Skeletal muscle tissue (tissue), 4 donors: ENCODE results near the gene DENND10. TPM values are rescaled to one million over a fixed set of nuclear protein-coding genes. Genes with fewer than 3 reads are reported as not detected.
"Not testable (repeated sequence)": the region's sequence is repeated elsewhere in the genome, so short reads cannot be mapped to it uniquely, and the experiment has no call there.

Source experiments
- H3K27ac ChIP-seq: one replicate; pipeline ENCODE4 v1.7.0; 2013; ENCODE audit warnings: mild to moderate bottlenecking, low read depth, low read length, inconsistent platforms
- H3K27me3 ChIP-seq, 3 donors: one replicate each; pipeline ENCODE4 v1.7.0; 2013; ENCODE audit warnings: low read length in 3 of 3; ENCODE audit not compliant: control insufficient read depth in 3 of 3, insufficient read depth in 3 of 3
- H3K36me3 ChIP-seq, 3 donors: one replicate each; pipeline ENCODE4 v1.7.0; 2013; ENCODE audit warnings: low read length in 3 of 3; ENCODE audit not compliant: control insufficient read depth in 3 of 3, insufficient read depth in 3 of 3
- H3K4me1 ChIP-seq, 3 donors: one replicate each; pipeline ENCODE4 v1.7.0; 2013; ENCODE audit warnings: low read length in 3 of 3, mild to moderate bottlenecking in 3 of 3; ENCODE audit not compliant: control insufficient read depth in 3 of 3, insufficient read depth in 3 of 3
- H3K4me3 ChIP-seq, 3 donors: one replicate each; pipeline ENCODE4 v1.7.0; 2013; ENCODE audit warnings: low read length in 3 of 3
- H3K9ac ChIP-seq, 3 donors: one replicate each; pipeline ENCODE4 v1.7.0; 2013; ENCODE audit warnings: low read length in 3 of 3, mild to moderate bottlenecking in 3 of 3, moderate library complexity in 2 of 3, low read depth in 1 of 3
- H3K9me3 ChIP-seq, 3 donors: one replicate each; pipeline ENCODE4 v1.7.0; 2013; ENCODE audit warnings: low read length in 3 of 3; ENCODE audit not compliant: control insufficient read depth in 3 of 3
- total RNA-seq: library from RNA; depleted of rRNA; stranded (reverse); fragments of >200 nt; gene quantifications from one replicate; pipeline ENCODE4 v1.2.3, GENCODE V29; 2014
- donor health status: Osteomylitis.

The DENND10 gene
- total RNA-seq, 1 donor from 2014 or later: 14.6 TPM

- H3K27ac ChIP-seq, H3K27me3 ChIP-seq, H3K36me3 ChIP-seq, H3K4me1 ChIP-seq, H3K9ac ChIP-seq, H3K9me3 ChIP-seq, H3K4me3 ChIP-seq: not testable (repeated sequence)
Observed at GRCh38 chr10:119096641-119097415, 7.1 kb upstream of the DENND10 start.

- H3K4me1 ChIP-seq: peaks cover 0 to 3% (median 3%) of the 10 kb centered on the region in 3 donors
- no peaks in the 10 kb centered on the region for H3K27me3 ChIP-seq
- H3K27ac ChIP-seq: no peak overlapping the region
- H3K36me3 ChIP-seq: no peaks in the 10 kb centered on the region
- no peak overlapping the region for H3K9ac ChIP-seq
- H3K9me3 ChIP-seq: no peaks in the 10 kb centered on the region
- H3K4me3 ChIP-seq: no peak overlapping the region
Observed at GRCh38 chr10:119098576-119098975, 5.3 kb upstream of the DENND10 start.

DNA sequence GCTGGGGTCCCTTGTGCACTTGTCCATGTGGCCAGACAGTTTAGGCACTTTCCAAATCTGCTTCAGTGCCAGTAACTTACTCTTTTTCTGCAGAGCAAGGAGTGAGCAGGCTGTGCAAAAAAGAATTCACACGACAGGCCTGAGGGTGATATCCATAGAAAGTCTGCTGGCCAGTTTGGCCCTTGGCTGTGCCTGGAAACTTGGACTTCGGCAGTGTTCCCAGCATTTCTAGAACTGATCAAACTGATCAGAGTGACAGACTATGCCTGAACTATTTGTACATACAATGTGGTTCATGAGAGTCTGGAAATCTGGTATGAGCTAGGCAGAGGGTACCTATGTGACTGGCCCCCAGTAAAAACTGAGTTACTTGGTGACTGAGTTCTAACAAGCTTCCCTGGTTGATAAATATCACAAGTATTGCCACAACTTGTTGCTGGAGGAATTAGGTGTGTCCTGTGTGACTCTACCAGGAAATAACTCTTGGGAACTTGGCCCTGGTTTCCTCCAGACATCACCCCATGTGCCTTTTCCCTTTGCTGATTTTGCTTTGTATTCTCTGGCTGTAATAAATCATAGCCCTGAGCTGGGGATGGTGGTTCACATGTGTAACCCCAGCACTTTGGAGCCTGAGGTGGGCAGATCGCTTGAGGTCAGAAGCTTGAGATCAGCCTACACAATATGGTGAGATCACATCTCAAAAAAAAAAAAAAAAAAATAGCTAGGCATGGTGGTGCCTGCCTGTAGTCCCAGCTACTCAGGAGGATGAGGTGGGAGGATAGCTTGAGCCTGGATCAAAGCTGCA, 3.3 kb upstream of the DENND10 start:
- H3K36me3 ChIP-seq: no peaks in the 10 kb centered on the region
- peaks cover 8 to 10% (median 9%) of the 10 kb centered on the region in 3 donors for H3K4me1 ChIP-seq
- no peak overlapping the region for H3K4me3 ChIP-seq
- H3K27me3 ChIP-seq: no peaks in the 10 kb centered on the region
- H3K9ac ChIP-seq: no peak overlapping the region
- no peaks in the 10 kb centered on the region for H3K9me3 ChIP-seq
- H3K27ac ChIP-seq: no peak overlapping the region

DNA sequence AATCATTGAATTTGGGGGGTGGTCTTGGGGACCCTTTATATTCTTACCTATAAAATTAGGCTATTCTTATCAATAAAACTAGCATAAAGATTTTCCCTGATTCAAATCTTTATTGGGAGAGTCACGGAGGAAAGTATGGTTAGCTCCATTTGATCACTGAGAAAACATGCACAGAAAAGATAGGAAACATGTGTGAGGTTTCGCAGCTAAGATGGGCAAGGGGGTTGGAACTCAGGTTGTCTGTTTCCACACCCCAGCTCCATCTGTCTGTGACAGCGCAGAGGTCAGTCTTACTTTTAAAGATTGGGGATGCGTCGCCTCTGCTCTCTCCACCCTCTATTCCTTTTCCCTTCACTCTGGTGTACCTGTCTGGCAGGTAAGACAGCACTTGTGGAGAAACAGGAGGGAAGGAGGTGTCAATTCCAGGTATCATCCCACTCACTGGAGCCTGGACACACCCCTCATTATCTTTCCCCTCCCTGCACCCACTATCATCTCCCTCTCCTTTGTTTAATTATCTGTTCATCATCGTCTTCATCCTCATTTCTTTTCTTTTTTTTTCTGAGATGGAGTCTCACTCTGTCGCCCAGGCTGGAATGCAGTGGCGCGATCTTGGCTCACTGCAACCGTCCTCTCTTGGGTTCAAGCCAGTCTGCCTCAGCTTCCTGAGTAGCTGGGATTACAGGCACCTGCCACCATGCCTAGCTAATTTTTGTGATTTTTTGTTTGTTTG, 2.4 kb upstream of the DENND10 start:
- no peaks in the 10 kb centered on the region for H3K27me3 ChIP-seq
- no peaks in the 10 kb centered on the region for H3K9me3 ChIP-seq
- H3K27ac ChIP-seq: no peak overlapping the region
- no peak overlapping the region for H3K9ac ChIP-seq
- no peaks in the 10 kb centered on the region for H3K36me3 ChIP-seq
- no peak overlapping the region for H3K4me3 ChIP-seq
- H3K4me1 ChIP-seq: peaks cover 8 to 10% (median 9%) of the 10 kb centered on the region in 3 donors

GRCh38 chr10:119103241-119103902, 541 bp upstream of the DENND10 start:
- Histone ChIP-seq H3K27ac (no peak overlapping the region), H3K9ac (no peak overlapping the region), H3K4me3 (peak overlapping the region in 1 of 3 donors; percentile 43), H3K9me3 (no peaks in the 10 kb centered on the region), H3K36me3 (peaks cover 0 to under 1% (median 0%) of the 10 kb centered on the region in 3 donors), H3K27me3 (no peaks in the 10 kb centered on the region), H3K4me1 (peaks cover 8 to 10% (median 9%) of the 10 kb centered on the region in 3 donors)

DNA sequence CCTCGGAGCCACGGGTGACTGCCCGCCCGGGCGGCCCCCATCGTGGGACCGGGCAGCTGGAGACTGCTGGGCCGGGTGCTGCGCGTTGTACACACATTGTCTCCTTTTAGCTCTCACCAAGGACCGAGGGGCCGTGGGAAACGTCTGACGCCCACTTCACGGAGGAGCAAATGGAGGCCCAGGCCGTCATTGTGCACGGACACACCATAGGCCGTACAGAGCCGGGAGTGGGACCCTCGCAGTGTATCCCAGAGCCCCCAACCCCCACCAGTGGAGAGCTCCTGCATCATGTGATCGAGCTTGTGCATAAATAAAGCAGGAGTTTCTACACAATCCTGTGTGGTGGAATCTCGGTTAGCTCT, 722 bp downstream of the DENND10 start:
- H3K9me3 ChIP-seq: no peaks in the 10 kb centered on the region
- H3K27me3 ChIP-seq: no peaks in the 10 kb centered on the region
- peaks cover 0 to 8% (median 0%) of the 10 kb centered on the region in 3 donors for H3K36me3 ChIP-seq
- no peak overlapping the region for H3K27ac ChIP-seq
- H3K4me1 ChIP-seq: peaks cover 8 to 10% (median 9%) of the 10 kb centered on the region in 3 donors
- peak overlapping the region; percentile 65 to 85 (median 74) for H3K9ac ChIP-seq
- H3K4me3 ChIP-seq: peak overlapping the region; percentile 78 to 81 (median 81)

- peak overlapping the region in 2 of 3 donors; percentile 78 to 81 for H3K4me3 ChIP-seq
- H3K4me1 ChIP-seq: peaks cover 8 to 10% (median 9%) of the 10 kb centered on the region in 3 donors
- no peaks in the 10 kb centered on the region for H3K27me3 ChIP-seq
- H3K9me3 ChIP-seq: no peaks in the 10 kb centered on the region
- no peak overlapping the region for H3K27ac ChIP-seq
- peaks cover 0 to 8% (median 0%) of the 10 kb centered on the region in 3 donors for H3K36me3 ChIP-seq
- H3K9ac ChIP-seq: peak overlapping the region in 1 of 3 donors; percentile 65
Observed at GRCh38 chr10:119105155-119105554, 1.2 kb downstream of the DENND10 start.

GRCh38 chr10:119105899-119106298, 2.0 kb downstream of the DENND10 start:
- not testable (repeated sequence) for H3K4me1 ChIP-seq, H3K27me3 ChIP-seq, H3K27ac ChIP-seq, H3K4me3 ChIP-seq, H3K9ac ChIP-seq, H3K9me3 ChIP-seq
- peaks cover 2 to 10% (median 2%) of the 10 kb centered on the region in 3 donors for H3K36me3 ChIP-seq

DNA sequence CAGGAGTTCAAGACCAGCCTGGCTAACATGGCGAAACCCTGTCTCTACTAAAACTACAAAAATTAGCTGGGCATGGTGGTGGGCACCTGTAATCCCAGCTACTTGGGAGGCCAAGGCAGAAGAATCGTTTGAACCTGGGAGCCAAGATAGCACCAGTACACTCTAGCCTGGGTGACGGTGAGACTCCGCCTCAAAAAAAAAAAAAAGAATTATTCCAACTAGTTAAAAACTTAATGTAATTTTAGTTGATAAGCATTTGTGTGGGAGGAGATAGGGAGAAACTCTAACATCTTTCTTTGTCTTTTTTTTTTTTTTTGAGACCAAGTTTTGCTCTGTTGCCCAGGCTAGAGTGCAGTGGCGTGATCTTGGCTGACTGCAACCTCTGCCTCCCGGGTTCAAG, 3.2 kb downstream of the DENND10 start:
- H3K27ac ChIP-seq, H3K4me3 ChIP-seq, H3K27me3 ChIP-seq, H3K9me3 ChIP-seq, H3K4me1 ChIP-seq, H3K9ac ChIP-seq: not testable (repeated sequence)
- H3K36me3 ChIP-seq: peaks cover 2 to 15% (median 6%) of the 10 kb centered on the region in 3 donors
